DND-41 (cell line): ENCODE data around the gene KLKB1.

Experiments used
- CTCF ChIP-seq: IDR thresholded peaks from 2 replicates; pipeline ENCODE4 v1.5.1; 2012; ENCODE audit warnings: borderline replicate concordance, low read length, moderate library complexity, mild to moderate bottlenecking; ENCODE audit not compliant: poor library complexity, severe bottlenecking; ENCODE audit errors: extremely low read depth
- EZH2 ChIP-seq: IDR thresholded peaks from 3 replicates; pipeline ENCODE4 v1.6.1; 2012; ENCODE audit warnings: borderline replicate concordance, low read depth, mild to moderate bottlenecking, moderate library complexity, low read length, inconsistent platforms; ENCODE audit not compliant: severe bottlenecking

GRCh38 chr4:186283311-186283710, 56.0 kb downstream of the KLKB1 start:
- TF ChIP-seq CTCF (no peak), EZH2 (no peak)
